Hepatocyte (in vitro differentiated cells): ENCODE measurements around the gene SHANK3. TPM values are rescaled to one million over a fixed set of nuclear protein-coding genes. Genes with fewer than 3 reads are reported as not detected.

Experiments
- DNase-seq: peaks from one replicate; pipeline ENCODE4 v3.0.0-alpha.2; 2016; ENCODE audit warnings: low spot score
- H2AFZ ChIP-seq: fragments of 200-600 bp; sonication (generic); 2 replicates; pipeline ENCODE4 v1.6.0; 2016; ENCODE audit warnings: antibody characterized with exemption, mild to moderate bottlenecking
- H3K27ac ChIP-seq: fragments of 200-600 bp; sonication (generic); 2 replicates; pipeline ENCODE4 v1.5.1; 2016; ENCODE audit warnings: mild to moderate bottlenecking
- H3K27me3 ChIP-seq: fragments of 200-600 bp; sonication (generic); 2 replicates; pipeline ENCODE4 v1.6.1; 2016
- H3K36me3 ChIP-seq: fragments of 200-600 bp; sonication (generic); replicated peaks from 2 replicates; pipeline ENCODE4 v1.5.1; 2016; ENCODE audit warnings: low read depth; ENCODE audit not compliant: insufficient read depth
- H3K4me1 ChIP-seq: fragments of 200-600 bp; sonication (generic); 2 replicates; pipeline ENCODE4 v1.5.1; 2016; ENCODE audit warnings: mild to moderate bottlenecking, moderate library complexity; ENCODE audit not compliant: insufficient read depth
- H3K4me2 ChIP-seq: fragments of 200-600 bp; sonication (generic); 2 replicates; pipeline ENCODE4 v1.6.0; 2016
- H3K4me3 ChIP-seq: fragments of 200-600 bp; sonication (generic); 2 replicates; pipeline ENCODE4 v1.5.1; 2016; ENCODE audit warnings: mild to moderate bottlenecking
- H3K79me2 ChIP-seq: fragments of 200-600 bp; sonication (generic); 2 replicates; pipeline ENCODE4 v1.6.0; 2017; ENCODE audit warnings: mild to moderate bottlenecking
- H3K9me2 ChIP-seq: fragments of 200-600 bp; sonication (generic); replicated peaks from 2 replicates; pipeline ENCODE4 v1.6.0; 2017; ENCODE audit warnings: mild to moderate bottlenecking; ENCODE audit not compliant: insufficient read depth
- H3K9me3 ChIP-seq: fragments of 200-600 bp; sonication (generic); 2 replicates; pipeline ENCODE4 v1.5.1; 2016; ENCODE audit warnings: low read depth, mild to moderate bottlenecking
- H4K20me1 ChIP-seq: fragments of 200-600 bp; sonication (generic); 2 replicates; pipeline ENCODE4 v1.6.0; 2016; ENCODE audit warnings: mild to moderate bottlenecking; ENCODE audit not compliant: insufficient read depth, poor library complexity, severe bottlenecking
- EZH2 ChIP-seq: fragments of 200-600 bp; sonication (generic); IDR thresholded peaks from 2 replicates; pipeline ENCODE4 v1.6.1; 2016; ENCODE audit warnings: antibody characterized with exemption, mild to moderate bottlenecking, borderline replicate concordance
- EZH2phosphoT487 ChIP-seq: fragments of 200-600 bp; sonication (generic); IDR thresholded peaks from one replicate; pipeline ENCODE4 v1.6.1; 2018; ENCODE audit warnings: antibody characterized with exemption, mild to moderate bottlenecking, low read depth, moderate library complexity; ENCODE audit not compliant: unreplicated experiment, severe bottlenecking
- WGBS: methylation state at CpG from one replicate; pipeline ENCODE4 v1.1.6; 2016; ENCODE audit warnings: low lambda C conversion rate; ENCODE audit errors: missing lambda C conversion rate; 5-methylcytosine and 5-hydroxymethylcytosine counted together
- polyA plus RNA-seq: library from polyadenylated mRNA; unstranded; fragments of >200 nt; fragmentation: Nextera tagmentation; extraction: Ambion mirVana; gene quantifications from 2 replicates; pipeline ENCODE4 v1.2.1, GENCODE V29; 2016
- total RNA-seq: library from RNA; depleted of rRNA; stranded (reverse); fragments of >200 nt; gene quantifications from 2 replicates; pipeline ENCODE4 v1.2.3, GENCODE V29; 2014
- TF ChIP-seq, protein P1 (sequence below): fragments of 200-600 bp; sonication (generic); IDR thresholded peaks from 2 replicates; pipeline ENCODE4 v1.5.1; 2016; ENCODE audit warnings: antibody characterized with exemption, mild to moderate bottlenecking; ENCODE audit not compliant: poor library complexity

SHANK3 gene
- total and polyA plus RNA-seq, 2 experiments from 2014 or later: 1.9 to 2.9 TPM

DNA sequence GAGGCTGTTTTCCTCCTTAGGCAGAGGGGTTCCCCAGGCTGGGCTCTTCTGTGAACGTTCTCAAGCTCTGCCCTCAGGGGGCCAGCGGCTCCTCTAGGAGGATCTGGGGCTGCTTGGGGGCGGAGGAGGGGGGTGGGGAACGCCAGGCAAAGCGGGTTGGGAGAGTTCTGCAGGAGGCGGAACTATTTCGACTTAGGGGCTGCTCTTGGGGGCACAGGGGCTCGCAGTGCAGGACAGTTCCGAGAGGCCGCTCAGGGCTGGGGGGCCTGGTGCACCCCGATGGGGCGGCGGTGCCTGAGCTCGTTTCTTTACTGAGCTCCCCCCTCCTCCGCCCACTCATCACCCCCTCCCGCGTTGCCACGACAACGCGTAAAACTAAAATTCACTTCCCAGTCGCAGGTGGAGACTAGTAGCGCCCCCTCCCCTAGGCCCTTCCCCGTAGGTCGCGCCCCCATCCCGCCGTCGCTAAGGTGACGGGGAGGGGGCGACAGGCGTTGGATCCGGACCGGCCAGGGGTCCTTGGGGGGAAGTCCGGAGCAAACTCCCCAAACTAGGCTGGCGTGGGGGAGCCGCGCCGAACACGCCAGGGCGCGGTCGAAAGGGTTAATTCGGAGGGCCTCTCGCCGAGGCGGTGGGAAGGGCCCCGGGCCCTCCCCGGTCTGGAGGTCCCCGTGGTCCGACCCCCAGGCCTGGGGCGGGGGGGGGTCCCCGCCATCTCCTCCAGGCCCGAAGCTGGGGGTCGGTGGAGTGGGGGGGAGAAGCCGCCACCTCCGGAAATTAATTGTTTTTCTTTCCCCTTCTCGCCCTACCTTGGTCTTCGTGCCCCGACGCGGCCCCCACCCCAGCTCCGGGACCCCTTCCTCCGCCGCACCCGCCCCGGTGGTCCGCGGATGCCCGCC, 857 bp downstream of the SHANK3 start:
- peak overlapping the region; percentile 56 for H2AFZ ChIP-seq
- peak; percentile 16 for DNase-seq
- peak overlapping the region; percentile 29 for H3K4me3 ChIP-seq
- no peaks in the 10 kb centered on the region for H3K4me1 ChIP-seq
- H3K9me3 ChIP-seq: no peaks in the 10 kb centered on the region
- WGBS: 9% methylated on average over 27 of the region's 69 CpGs
- TF ChIP-seq, protein P1, sequence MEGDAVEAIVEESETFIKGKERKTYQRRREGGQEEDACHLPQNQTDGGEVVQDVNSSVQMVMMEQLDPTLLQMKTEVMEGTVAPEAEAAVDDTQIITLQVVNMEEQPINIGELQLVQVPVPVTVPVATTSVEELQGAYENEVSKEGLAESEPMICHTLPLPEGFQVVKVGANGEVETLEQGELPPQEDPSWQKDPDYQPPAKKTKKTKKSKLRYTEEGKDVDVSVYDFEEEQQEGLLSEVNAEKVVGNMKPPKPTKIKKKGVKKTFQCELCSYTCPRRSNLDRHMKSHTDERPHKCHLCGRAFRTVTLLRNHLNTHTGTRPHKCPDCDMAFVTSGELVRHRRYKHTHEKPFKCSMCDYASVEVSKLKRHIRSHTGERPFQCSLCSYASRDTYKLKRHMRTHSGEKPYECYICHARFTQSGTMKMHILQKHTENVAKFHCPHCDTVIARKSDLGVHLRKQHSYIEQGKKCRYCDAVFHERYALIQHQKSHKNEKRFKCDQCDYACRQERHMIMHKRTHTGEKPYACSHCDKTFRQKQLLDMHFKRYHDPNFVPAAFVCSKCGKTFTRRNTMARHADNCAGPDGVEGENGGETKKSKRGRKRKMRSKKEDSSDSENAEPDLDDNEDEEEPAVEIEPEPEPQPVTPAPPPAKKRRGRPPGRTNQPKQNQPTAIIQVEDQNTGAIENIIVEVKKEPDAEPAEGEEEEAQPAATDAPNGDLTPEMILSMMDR: no peak
- TF ChIP-seq EZH2 (peak; percentile 68), EZH2phosphoT487 (no peak)
- H4K20me1 ChIP-seq: no peaks in the 10 kb centered on the region
- H3K4me2 ChIP-seq: peak overlapping the region; percentile 92
- H3K9me2 ChIP-seq: no peaks in the 10 kb centered on the region
- no peak overlapping the region for H3K27ac ChIP-seq
- H3K79me2 ChIP-seq: no peaks in the 10 kb centered on the region
- no peaks in the 10 kb centered on the region for H3K36me3 ChIP-seq
- peaks cover 12% of the 10 kb centered on the region for H3K27me3 ChIP-seq

DNA sequence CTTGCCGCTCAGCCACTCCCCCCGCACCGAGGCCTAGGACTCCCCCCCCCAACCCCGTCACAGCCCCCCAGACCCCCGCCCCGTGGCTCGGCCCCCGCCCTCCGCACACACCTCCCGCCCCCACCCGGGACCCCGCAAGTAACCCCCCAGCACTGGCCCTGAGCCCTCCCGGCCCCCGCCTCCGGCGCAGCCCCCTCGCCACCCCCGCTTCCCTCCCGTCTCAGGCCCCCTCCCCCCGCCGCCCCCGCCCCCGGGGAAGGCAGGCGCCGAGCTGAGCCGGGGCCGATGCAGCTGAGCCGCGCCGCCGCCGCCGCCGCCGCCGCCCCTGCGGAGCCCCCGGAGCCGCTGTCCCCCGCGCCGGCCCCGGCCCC, 1.5 kb downstream of the SHANK3 start:
- 0% methylated on average over 14 of the region's 43 CpGs for WGBS
- Histone ChIP-seq H3K4me1 (no peaks in the 10 kb centered on the region), H3K4me2 (peak overlapping the region; percentile 92), H3K9me3 (no peaks in the 10 kb centered on the region), H3K79me2 (no peaks in the 10 kb centered on the region), H3K4me3 (no peak overlapping the region), H3K36me3 (no peaks in the 10 kb centered on the region), H3K27ac (no peak overlapping the region), H3K27me3 (peaks cover 10% of the 10 kb centered on the region), H3K9me2 (no peaks in the 10 kb centered on the region), H2AFZ (no peak overlapping the region), H4K20me1 (no peaks in the 10 kb centered on the region)
- DNase-seq: peak; percentile 31
- TF ChIP-seq EZH2 (no peak), EZH2phosphoT487 (no peak)
- TF ChIP-seq, protein P1: no peak

DNA sequence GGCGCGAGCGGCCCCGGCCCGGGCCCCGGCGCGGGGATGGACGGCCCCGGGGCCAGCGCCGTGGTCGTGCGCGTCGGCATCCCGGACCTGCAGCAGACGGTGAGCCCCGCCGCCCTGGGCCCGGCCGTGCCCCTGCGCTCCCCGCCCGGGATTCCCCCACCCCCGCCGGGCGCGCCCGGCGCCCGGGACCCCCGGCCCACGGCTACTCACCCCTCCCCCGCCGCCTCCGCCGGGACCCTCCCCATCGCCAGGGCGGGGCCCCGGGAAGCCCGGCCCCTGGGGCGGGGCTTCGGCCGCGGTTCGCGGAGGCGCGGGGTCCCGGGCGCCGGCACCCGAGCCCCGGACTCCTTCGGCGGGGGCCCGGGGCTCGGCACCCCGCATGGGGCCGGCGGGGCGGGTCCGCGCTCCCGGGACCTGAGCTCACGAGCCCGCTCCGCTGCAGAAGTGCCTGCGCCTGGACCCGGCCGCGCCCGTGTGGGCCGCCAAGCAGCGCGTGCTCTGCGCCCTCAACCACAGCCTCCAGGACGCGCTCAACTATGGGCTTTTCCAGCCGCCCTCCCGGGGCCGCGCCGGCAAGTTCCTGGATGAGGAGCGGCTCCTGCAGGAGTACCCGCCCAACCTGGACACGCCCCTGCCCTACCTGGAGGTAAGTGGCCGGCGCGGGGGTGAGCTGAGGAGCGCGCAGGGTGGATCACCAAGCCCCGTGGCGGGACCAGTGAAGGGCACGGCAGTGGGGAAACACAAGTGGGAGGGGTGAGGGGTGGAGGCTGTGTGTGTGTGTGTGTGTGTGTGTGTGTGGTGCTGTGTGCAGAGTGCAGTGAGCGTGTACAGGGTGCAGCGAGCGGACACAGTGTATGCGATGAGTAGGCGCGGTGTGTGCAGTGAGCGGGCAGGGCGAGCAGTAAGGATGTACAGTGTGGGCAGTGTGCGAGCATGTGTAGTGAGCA, 2.3 kb downstream of the SHANK3 start:
- 13% methylated on average over 23 of the region's 105 CpGs for WGBS
- no peak overlapping the region for H3K27ac ChIP-seq
- peak overlapping the region; percentile 40 for H2AFZ ChIP-seq
- H3K9me3 ChIP-seq: no peaks in the 10 kb centered on the region
- H3K4me3 ChIP-seq: peak overlapping the region; percentile 52
- H3K4me1 ChIP-seq: no peaks in the 10 kb centered on the region
- H3K36me3 ChIP-seq: no peaks in the 10 kb centered on the region
- no peaks in the 10 kb centered on the region for H3K79me2 ChIP-seq
- H3K9me2 ChIP-seq: no peaks in the 10 kb centered on the region
- peak; percentile 84 for DNase-seq
- H4K20me1 ChIP-seq: no peaks in the 10 kb centered on the region
- H3K4me2 ChIP-seq: peak overlapping the region; percentile 94
- H3K27me3 ChIP-seq: peaks cover 10% of the 10 kb centered on the region
- TF ChIP-seq, protein P1: no peak
